ENCODE data around the gene ADK.

DNA sequence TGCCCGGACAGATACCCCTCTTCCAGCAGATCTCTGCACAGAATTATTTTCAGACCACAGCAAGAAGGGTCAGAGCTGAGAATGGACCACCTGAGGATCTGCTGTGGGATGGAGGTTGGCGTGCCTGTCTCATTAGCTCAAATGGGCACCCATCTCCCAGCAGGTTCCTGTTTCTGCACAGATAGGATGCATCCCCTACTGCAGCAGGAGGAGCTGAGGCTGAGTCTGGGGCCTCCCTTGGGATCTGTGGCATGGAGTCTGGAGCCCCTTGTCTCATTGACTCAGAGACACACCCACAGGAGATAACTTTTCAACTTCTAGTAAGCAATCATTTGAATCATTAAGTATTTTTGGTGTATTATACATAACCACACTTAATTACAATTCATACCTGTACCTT lies 212.7 kb downstream of the ADK start:
- TF ChIP-seq POLR2AphosphoS5 (IDR thresholded peaks at IDR 0.05), result no peak
- TF ChIP-seq, protein P1, sequence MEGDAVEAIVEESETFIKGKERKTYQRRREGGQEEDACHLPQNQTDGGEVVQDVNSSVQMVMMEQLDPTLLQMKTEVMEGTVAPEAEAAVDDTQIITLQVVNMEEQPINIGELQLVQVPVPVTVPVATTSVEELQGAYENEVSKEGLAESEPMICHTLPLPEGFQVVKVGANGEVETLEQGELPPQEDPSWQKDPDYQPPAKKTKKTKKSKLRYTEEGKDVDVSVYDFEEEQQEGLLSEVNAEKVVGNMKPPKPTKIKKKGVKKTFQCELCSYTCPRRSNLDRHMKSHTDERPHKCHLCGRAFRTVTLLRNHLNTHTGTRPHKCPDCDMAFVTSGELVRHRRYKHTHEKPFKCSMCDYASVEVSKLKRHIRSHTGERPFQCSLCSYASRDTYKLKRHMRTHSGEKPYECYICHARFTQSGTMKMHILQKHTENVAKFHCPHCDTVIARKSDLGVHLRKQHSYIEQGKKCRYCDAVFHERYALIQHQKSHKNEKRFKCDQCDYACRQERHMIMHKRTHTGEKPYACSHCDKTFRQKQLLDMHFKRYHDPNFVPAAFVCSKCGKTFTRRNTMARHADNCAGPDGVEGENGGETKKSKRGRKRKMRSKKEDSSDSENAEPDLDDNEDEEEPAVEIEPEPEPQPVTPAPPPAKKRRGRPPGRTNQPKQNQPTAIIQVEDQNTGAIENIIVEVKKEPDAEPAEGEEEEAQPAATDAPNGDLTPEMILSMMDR (IDR thresholded peaks at IDR 0.05 in 8 of 11, conservative IDR thresholded peaks at IDR 0.05 in 3 of 11), result no peak
